PC-3 (cell line): ENCODE results near the gene BOLA2B. TPM values are rescaled to one million over a fixed set of nuclear protein-coding genes. Genes with fewer than 3 reads are reported as not detected.
"Not testable (repeated sequence)": the region's sequence is repeated elsewhere in the genome, so short reads cannot be mapped to it uniquely, and the experiment has no call there.

ENCODE experiments used
- ATAC-seq: fragments of 200-7000 bp; cut with Tn5 transposase; 2 replicates; pipeline ENCODE4 v1.9.1; 2020; ENCODE audit warnings: mild to moderate bottlenecking, moderate library complexity
- Bru-seq: library from RNA; stranded (reverse); fragments of 400-500 nt; gene quantifications from one replicate; lab custom pipeline; 2021; lab: Mats Ljungman, UMichigan
- BruChase-seq, 2 experiments: library from RNA; stranded (reverse); fragments of 400-500 nt; gene quantifications; one replicate each; lab custom pipeline; 2021; lab: Mats Ljungman, UMichigan
- BruUV-seq: library from RNA; stranded (reverse); fragments of 400-500 nt; replicated peaks from 2 replicates; lab custom pipeline; 2021; lab: Mats Ljungman, UMichigan
- CTCF ChIA-PET: fragments of 300-600 bp; sonication (Branson Sonifier 250); formaldehyde crosslinking; loops from one replicate; lab custom pipeline; 2022; ENCODE audit warnings: antibody characterized with exemption; lab: Charles Lee
- POLR2A ChIA-PET: fragments of 300-600 bp; sonication (Branson Sonifier 250); formaldehyde crosslinking; loops from one replicate; lab custom pipeline; 2022; ENCODE audit warnings: antibody characterized with exemption; ENCODE audit not compliant: unreplicated experiment; lab: Charles Lee
- DNase-seq: peaks from one replicate; pipeline ENCODE4 v3.0.0-alpha.2; 2015
- H2AFZ ChIP-seq: fragments of 300-600 bp; sonication (generic); 2 replicates; pipeline ENCODE4 v1.6.0; 2016; ENCODE audit warnings: antibody characterized with exemption, low read length
- H3F3A ChIP-seq: fragments of 300-600 bp; sonication (generic); one replicate; pipeline ENCODE4 v1.6.0; 2017; ENCODE audit warnings: antibody characterized with exemption, low read length, control low read depth, mild to moderate bottlenecking; ENCODE audit not compliant: unreplicated experiment
- H3K27ac ChIP-seq: fragments of 300-600 bp; sonication (generic); 2 replicates; pipeline ENCODE4 v1.5.1; 2016; ENCODE audit warnings: mild to moderate bottlenecking, low read length
- H3K27me3 ChIP-seq: fragments of 300-600 bp; sonication (generic); 2 replicates; pipeline ENCODE4 v1.6.1; 2016; ENCODE audit warnings: low read length, mixed read lengths
- H3K36me3 ChIP-seq: fragments of 300-600 bp; sonication (generic); 2 replicates; pipeline ENCODE4 v1.6.1; 2016; ENCODE audit warnings: low read depth, mixed run types, low read length, mixed read lengths
- H3K4me1 ChIP-seq: fragments of 300-600 bp; sonication (generic); 2 replicates; pipeline ENCODE4 v1.5.1; 2016; ENCODE audit warnings: low read length; ENCODE audit not compliant: insufficient read depth
- H3K4me2 ChIP-seq: fragments of 300-600 bp; sonication (generic); 2 replicates; pipeline ENCODE4 v1.6.0; 2016; ENCODE audit warnings: low read length
- H3K4me3 ChIP-seq: fragments of 300-600 bp; sonication (generic); 2 replicates; pipeline ENCODE4 v1.5.1; 2016; ENCODE audit warnings: mild to moderate bottlenecking, low read length, mixed read lengths
- H3K79me2 ChIP-seq: fragments of 300-600 bp; sonication (generic); 2 replicates; pipeline ENCODE4 v1.6.1; 2017; ENCODE audit warnings: low read length, mixed read lengths
- H3K9ac ChIP-seq: fragments of 300-600 bp; sonication (generic); 2 replicates; pipeline ENCODE4 v1.6.0; 2016; ENCODE audit warnings: mild to moderate bottlenecking, low read length
- H3K9me2 ChIP-seq: fragments of 300-600 bp; sonication (generic); replicated peaks from 2 replicates; pipeline ENCODE4 v1.6.1; 2016; ENCODE audit warnings: mixed run types, low read length, mixed read lengths
- H3K9me3 ChIP-seq: fragments of 300-600 bp; sonication (generic); 2 replicates; pipeline ENCODE4 v1.6.1; 2016; ENCODE audit warnings: low read length, mixed read lengths
- H4K20me1 ChIP-seq: fragments of 300-600 bp; sonication (generic); 2 replicates; pipeline ENCODE4 v1.6.1; 2016; ENCODE audit warnings: low read length, mixed read lengths
- intact Hi-C: fragments of 100-400 bp; cut with micrococcal nuclease; formaldehyde crosslinking; loops from 2 replicates; pipeline ENCODE4 v1.9.0; 2023
- long read RNA-seq: library from polyadenylated mRNA; unstranded; transcript quantifications from one replicate; pipeline ENCODE4 v2.0.0, GENCODE V29; 2021; ENCODE audit not compliant: unreplicated experiment
- total RNA-seq: library from RNA; depleted of rRNA; stranded (reverse); fragments of >200 nt; gene quantifications from 2 replicates; pipeline ENCODE4 v1.2.3, GENCODE V29; 2014; rRNA removed

Gene BOLA2B
- total RNA-seq (143 and 162 TPM in 2 replicates), Bru-seq, nascent RNA (not detected), BruChase-seq, experiment 1, labeled RNA remaining after a 6-hour chase (percentile 27 among the genes with signal in this experiment), BruChase-seq, experiment 2, labeled RNA remaining after a 2-hour chase (percentile 14 among the genes with signal in this experiment)
- long read RNA-seq, transcript BOLA2B-201 (3 exons, 1,012 nt) = major isoform, 25 of 44 reads
- long read RNA-seq, transcript BOLA2B-202 (2 exons, 307 nt) = minor isoform, 17 of 44 reads
- long read RNA-seq, partial matches to known transcripts = 1 of 44 reads
- long read RNA-seq, other reads (novel, unspliced or antisense) = 0 of 44 reads

GRCh38 chr16:30193615-30194014, at the start of gene BOLA2B, which contains the start of gene SLX1A:
TSS of gene BOLA2B (minus strand) at chr16:30193666. CDS start at chr16:30193595, 71 bp downstream.
TSS of gene SLX1A (plus strand) at chr16:30193875. CDS start at chr16:30194085, 210 bp downstream.
- H3K4me1 ChIP-seq, H2AFZ ChIP-seq, POLR2A ChIA-PET, H4K20me1 ChIP-seq, H3K4me2 ChIP-seq, intact Hi-C loops, H3K4me3 ChIP-seq, H3F3A ChIP-seq, CTCF ChIA-PET, H3K9ac ChIP-seq, BruUV-seq, H3K27me3 ChIP-seq, H3K9me2 ChIP-seq, H3K79me2 ChIP-seq, DNase-seq, H3K36me3 ChIP-seq, H3K9me3 ChIP-seq, H3K27ac ChIP-seq: not testable (repeated sequence)
- ATAC-seq = peak; percentile 92

- H3K79me2 ChIP-seq, H3K27ac ChIP-seq, H4K20me1 ChIP-seq, H3F3A ChIP-seq, H3K9ac ChIP-seq, intact Hi-C loops, H3K27me3 ChIP-seq, H3K36me3 ChIP-seq, H3K4me3 ChIP-seq, H3K9me2 ChIP-seq, CTCF ChIA-PET, DNase-seq, H3K9me3 ChIP-seq, POLR2A ChIA-PET, BruUV-seq, H3K4me2 ChIP-seq, H3K4me1 ChIP-seq, H2AFZ ChIP-seq, ATAC-seq: not testable (repeated sequence)
Measured at GRCh38 chr16:30217082-30217481, 23.6 kb upstream of the BOLA2B start.

- CTCF ChIA-PET, DNase-seq, H3K27ac ChIP-seq, ATAC-seq, H3K9ac ChIP-seq, H3K4me1 ChIP-seq, H3K79me2 ChIP-seq, intact Hi-C loops, H3K36me3 ChIP-seq, H3K9me2 ChIP-seq, POLR2A ChIA-PET, H3K4me3 ChIP-seq, H4K20me1 ChIP-seq, H2AFZ ChIP-seq, BruUV-seq, H3K27me3 ChIP-seq, H3F3A ChIP-seq, H3K4me2 ChIP-seq, H3K9me3 ChIP-seq: not testable (repeated sequence)
Measured at GRCh38 chr16:30211414-30211813, 17.9 kb upstream of the BOLA2B start.

- H3K4me2 ChIP-seq, H2AFZ ChIP-seq, H3K4me3 ChIP-seq, H3K9me2 ChIP-seq, DNase-seq, intact Hi-C loops, CTCF ChIA-PET, POLR2A ChIA-PET, H3K4me1 ChIP-seq, H3K79me2 ChIP-seq, H3K9ac ChIP-seq, H3K9me3 ChIP-seq, H3F3A ChIP-seq, BruUV-seq, H4K20me1 ChIP-seq, H3K27me3 ChIP-seq, H3K36me3 ChIP-seq, H3K27ac ChIP-seq: not testable (repeated sequence)
- ATAC-seq = peak; percentile 28
Measured at GRCh38 chr16:30209032-30209431, 15.6 kb upstream of the BOLA2B start.

DNA sequence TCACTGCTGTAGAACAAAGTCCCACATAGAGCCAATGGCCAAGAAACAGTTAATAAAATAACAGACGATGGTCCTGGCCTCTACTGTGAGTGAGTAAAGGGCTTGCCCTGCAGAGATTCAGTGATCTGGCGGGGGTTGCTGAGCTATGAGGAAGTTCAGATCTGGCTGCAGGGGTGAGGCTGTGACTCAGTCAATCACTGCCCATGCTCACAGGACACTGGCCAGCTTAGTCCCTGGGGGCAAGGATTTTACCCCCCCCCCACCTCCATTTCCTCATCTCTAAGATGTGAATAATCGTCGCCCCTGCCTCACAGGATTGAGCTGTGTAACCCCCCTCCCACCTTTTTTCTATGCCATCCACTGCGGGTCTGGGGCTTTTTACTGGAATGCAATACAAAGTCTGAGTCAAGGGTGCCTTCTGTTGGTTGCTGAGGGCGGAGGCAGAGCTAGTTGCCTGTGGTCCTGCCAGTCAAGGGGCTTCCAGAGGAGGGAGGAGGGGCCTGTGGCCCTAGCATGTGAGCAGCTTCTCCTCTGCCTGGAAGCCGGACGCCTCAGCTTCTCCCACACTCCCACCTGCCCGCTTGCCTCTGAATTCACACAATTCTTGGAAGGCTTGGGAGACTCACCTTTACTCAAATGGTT, 13.7 kb upstream of the BOLA2B start:
- CTCF ChIA-PET, POLR2A ChIA-PET, intact Hi-C loops: not testable (repeated sequence)

DNA sequence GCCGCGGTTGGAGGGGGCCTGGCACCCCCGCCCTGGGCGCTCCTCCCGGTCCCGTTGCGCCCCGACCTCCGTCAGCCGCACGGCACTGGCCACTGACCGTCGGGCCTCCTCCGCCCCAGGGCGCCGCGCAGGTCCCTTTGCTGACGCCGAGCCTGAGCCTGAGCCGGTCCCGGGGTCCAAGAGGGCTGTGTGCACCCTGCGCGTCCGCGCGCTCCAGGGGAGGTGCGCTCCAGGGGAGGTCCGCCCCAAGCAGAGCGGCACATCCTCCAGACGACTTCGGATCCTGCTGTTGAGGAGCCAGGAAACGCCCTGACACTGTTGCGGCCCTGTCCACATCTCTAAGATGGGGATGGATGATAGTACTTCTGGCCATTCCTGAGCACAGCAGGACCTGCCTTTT, 12.8 kb upstream of the BOLA2B start:
- H3K9me3 ChIP-seq, DNase-seq, H3K4me1 ChIP-seq, H3K36me3 ChIP-seq, H4K20me1 ChIP-seq, H3K27ac ChIP-seq, H3K9ac ChIP-seq, H3F3A ChIP-seq, H3K27me3 ChIP-seq, intact Hi-C loops, H2AFZ ChIP-seq, H3K9me2 ChIP-seq, H3K79me2 ChIP-seq, BruUV-seq, POLR2A ChIA-PET, CTCF ChIA-PET: not testable (repeated sequence)
- peak; percentile 28 for ATAC-seq
- Histone ChIP-seq H3K4me2 (peak overlapping the region; percentile 65), H3K4me3 (peak overlapping the region; percentile 56; the same call in 1 of the 2 replicates)

More for the DNA sequence above, 13.7 kb upstream of the BOLA2B start:
- not testable (repeated sequence) for DNase-seq, H3K36me3 ChIP-seq, BruUV-seq, H4K20me1 ChIP-seq, H3K27me3 ChIP-seq, H3K9me2 ChIP-seq, H3K4me1 ChIP-seq, H3K27ac ChIP-seq, H3K4me2 ChIP-seq, H3K9ac ChIP-seq, H3K9me3 ChIP-seq, H2AFZ ChIP-seq, H3K4me3 ChIP-seq, H3K79me2 ChIP-seq, H3F3A ChIP-seq
- peak; percentile 73 for ATAC-seq
